Endothelial cell of umbilical vein (primary cell): Measurements from ENCODE around the gene CHD6.

ENCODE experiments used
- EZH2 ChIP-seq: IDR thresholded peaks from 2 replicates; pipeline ENCODE4 v1.6.1; 2012; ENCODE audit warnings: borderline replicate concordance, low read depth, mild to moderate bottlenecking, moderate library complexity, low read length, inconsistent platforms; ENCODE audit not compliant: severe bottlenecking
- FOS ChIP-seq: IDR thresholded peaks from 2 replicates; pipeline ENCODE4 v1.6.1; 2011; ENCODE audit warnings: mild to moderate bottlenecking, low read length, moderate library complexity, borderline replicate concordance; ENCODE audit not compliant: insufficient read depth
- GATA2 ChIP-seq: IDR thresholded peaks from 2 replicates; pipeline ENCODE4 v1.7.0; 2011; ENCODE audit warnings: low read depth, mild to moderate bottlenecking, moderate library complexity, mixed read lengths, low read length; ENCODE audit not compliant: insufficient read length, insufficient read depth
- POLR2AphosphoS5 ChIP-seq: IDR thresholded peaks from 2 replicates; pipeline ENCODE4 v1.6.1; 2012; ENCODE audit warnings: low read depth, mild to moderate bottlenecking, control low read depth, low read length, moderate library complexity; ENCODE audit not compliant: insufficient read depth
- TF ChIP-seq, protein P1 (sequence below), 2 donors: IDR thresholded peaks; 1 replicate in 1 of 2; 2 replicates in 1 of 2; pipeline ENCODE4 v1.5.1; 2011; ENCODE audit warnings: low read length in 2 of 2, mild to moderate bottlenecking in 2 of 2, moderate library complexity in 2 of 2, control low read depth in 1 of 2, inconsistent platforms in 1 of 2, low read depth in 1 of 2; ENCODE audit not compliant: insufficient read depth in 1 of 2; ENCODE audit errors: extremely low read depth in 1 of 2

DNA sequence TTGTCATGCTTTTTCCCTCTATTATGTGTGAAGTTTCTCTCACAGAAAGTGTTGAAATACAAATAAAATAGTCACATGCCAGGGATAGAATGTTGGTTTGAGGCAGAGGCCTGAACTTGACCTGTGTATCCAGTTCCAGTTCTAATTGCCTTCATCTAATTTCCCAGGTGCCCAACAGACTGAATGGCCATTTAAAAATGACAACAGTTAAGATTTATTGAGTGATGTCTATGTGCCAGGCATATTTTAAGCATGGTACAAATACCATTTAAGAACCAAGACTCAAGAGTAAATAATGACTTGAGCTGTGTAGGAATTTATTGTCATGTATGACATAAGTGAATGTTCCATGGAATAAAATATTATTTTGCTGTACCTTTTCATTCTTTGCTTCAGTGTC lies 163.9 kb downstream of the CHD6 start:
- TF ChIP-seq POLR2AphosphoS5 (no peak), FOS (no peak), EZH2 (no peak), GATA2 (no peak)
- TF ChIP-seq, protein P1, sequence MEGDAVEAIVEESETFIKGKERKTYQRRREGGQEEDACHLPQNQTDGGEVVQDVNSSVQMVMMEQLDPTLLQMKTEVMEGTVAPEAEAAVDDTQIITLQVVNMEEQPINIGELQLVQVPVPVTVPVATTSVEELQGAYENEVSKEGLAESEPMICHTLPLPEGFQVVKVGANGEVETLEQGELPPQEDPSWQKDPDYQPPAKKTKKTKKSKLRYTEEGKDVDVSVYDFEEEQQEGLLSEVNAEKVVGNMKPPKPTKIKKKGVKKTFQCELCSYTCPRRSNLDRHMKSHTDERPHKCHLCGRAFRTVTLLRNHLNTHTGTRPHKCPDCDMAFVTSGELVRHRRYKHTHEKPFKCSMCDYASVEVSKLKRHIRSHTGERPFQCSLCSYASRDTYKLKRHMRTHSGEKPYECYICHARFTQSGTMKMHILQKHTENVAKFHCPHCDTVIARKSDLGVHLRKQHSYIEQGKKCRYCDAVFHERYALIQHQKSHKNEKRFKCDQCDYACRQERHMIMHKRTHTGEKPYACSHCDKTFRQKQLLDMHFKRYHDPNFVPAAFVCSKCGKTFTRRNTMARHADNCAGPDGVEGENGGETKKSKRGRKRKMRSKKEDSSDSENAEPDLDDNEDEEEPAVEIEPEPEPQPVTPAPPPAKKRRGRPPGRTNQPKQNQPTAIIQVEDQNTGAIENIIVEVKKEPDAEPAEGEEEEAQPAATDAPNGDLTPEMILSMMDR (IDR thresholded peaks at IDR 0.05; ENCODE audit: extremely low read depth in 1 of 2, insufficient read depth in 1 of 2, low read depth in 1 of 2, low read length in 2 of 2), result no peak
